ENCODE results near the gene OR12D2. TPM values are rescaled to one million over a fixed set of nuclear protein-coding genes. Genes with fewer than 3 reads are reported as not detected.
"Not testable (repeated sequence)": the region's sequence is repeated elsewhere in the genome, so short reads cannot be mapped to it uniquely, and the experiment has no call there.

The OR12D2 gene, protein sequence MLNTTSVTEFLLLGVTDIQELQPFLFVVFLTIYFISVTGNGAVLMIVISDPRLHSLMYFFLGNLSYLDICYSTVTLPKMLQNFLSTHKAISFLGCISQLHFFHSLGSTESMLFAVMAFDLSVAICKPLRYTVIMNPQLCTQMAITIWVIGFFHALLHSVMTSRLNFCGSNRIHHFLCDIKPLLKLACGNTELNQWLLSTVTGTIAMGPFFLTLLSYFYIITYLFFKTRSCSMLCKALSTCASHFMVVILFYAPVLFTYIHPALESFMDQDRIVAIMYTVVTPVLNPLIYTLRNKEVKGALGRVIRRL
- total RNA-seq, result under 1 TPM in 1 of 7 donors, not detected in 6; 0.24 TPM
- not detected for polyA plus RNA-seq
- long read RNA-seq, donor 1, result 0 reads
- long read RNA-seq, donor 2, result 0 reads
- long read RNA-seq, donor 3, result 0 reads

DNA sequence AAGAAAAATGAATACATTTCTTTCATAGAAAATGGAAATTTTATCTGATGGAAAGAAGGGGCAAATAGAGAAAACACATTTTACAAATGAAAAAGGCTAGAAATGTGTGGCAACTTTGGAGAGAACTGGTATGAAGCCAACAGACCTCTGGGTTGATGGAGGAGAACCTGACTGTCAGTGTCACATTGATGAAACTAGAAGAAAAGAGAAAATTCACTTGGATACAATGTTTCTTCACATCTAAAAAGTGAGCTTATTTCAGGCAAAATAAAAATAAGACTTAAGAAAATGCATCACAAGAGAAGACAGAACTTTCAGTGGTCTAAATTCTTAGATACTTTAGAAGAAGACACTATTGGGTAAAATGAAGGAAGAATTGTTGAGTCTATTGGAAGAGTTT, at the start of gene OR12D2:
Gene OR12D2, plus strand, starts transcription at position 301 of the 400 bp plus-strand sequence. CDS start 1,069 bp downstream, outside the sequence.
- intact Hi-C loops (cut with DNase I), result loop anchor here in 1 of 4 donors (2.0 kb wide), 1 partner anchor 61 kb away; the partner anchor contains the start of genes OR11A1 and OR2H1
- H3K36me3 ChIP-seq, result no peaks in the 10 kb centered on the region
- no peak within 1 kb of the TSS for H3K4me3 ChIP-seq
- no peak for DNase-seq
- no peaks in the 10 kb centered on the region for H3K27me3 ChIP-seq
- no peak for TF ChIP-seq POLR2A (IDR thresholded peaks at IDR 0.05)
- no peak for TF ChIP-seq EP300 (IDR thresholded peaks at IDR 0.05)
- TF ChIP-seq, protein P1, sequence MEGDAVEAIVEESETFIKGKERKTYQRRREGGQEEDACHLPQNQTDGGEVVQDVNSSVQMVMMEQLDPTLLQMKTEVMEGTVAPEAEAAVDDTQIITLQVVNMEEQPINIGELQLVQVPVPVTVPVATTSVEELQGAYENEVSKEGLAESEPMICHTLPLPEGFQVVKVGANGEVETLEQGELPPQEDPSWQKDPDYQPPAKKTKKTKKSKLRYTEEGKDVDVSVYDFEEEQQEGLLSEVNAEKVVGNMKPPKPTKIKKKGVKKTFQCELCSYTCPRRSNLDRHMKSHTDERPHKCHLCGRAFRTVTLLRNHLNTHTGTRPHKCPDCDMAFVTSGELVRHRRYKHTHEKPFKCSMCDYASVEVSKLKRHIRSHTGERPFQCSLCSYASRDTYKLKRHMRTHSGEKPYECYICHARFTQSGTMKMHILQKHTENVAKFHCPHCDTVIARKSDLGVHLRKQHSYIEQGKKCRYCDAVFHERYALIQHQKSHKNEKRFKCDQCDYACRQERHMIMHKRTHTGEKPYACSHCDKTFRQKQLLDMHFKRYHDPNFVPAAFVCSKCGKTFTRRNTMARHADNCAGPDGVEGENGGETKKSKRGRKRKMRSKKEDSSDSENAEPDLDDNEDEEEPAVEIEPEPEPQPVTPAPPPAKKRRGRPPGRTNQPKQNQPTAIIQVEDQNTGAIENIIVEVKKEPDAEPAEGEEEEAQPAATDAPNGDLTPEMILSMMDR (IDR thresholded peaks at IDR 0.05), result no peak
- H3K4me1 ChIP-seq (ENCODE audit: insufficient read depth), result no peaks in the 10 kb centered on the region
- H3K27ac ChIP-seq, result no peak within 1 kb of the TSS
- H3K9me3 ChIP-seq, result no peaks in the 10 kb centered on the region

DNA sequence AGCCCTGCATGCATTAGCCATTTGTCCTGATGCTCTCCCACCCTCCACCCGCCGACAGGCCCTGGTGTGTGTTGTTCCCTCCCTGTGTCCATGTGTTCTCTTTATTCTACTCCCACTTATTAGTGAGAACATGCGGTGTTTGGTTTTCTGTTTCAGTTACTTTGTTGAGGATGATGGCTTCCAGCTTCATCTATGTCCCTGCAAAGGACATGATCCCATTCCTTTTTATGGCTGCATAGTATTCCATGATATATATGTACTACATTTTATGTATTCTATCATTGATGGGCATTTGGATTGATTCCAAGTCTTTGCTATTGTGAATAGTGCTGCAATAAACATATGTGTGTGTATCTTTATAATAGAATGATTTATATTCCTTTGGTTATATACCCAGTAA, 46.1 kb upstream of the OR12D2 start:
- 88 to 94% (median 89%) methylated on average over 3 of the region's 3 CpGs for WGBS, 3 donors
- H3K4me1 ChIP-seq (ENCODE audit: insufficient read depth); H3K27ac ChIP-seq; H3K27me3 ChIP-seq; H3K36me3 ChIP-seq; H3K4me3 ChIP-seq; DNase-seq; intact Hi-C loops (cut with DNase I); H3K9me3 ChIP-seq: not testable (repeated sequence)

DNA sequence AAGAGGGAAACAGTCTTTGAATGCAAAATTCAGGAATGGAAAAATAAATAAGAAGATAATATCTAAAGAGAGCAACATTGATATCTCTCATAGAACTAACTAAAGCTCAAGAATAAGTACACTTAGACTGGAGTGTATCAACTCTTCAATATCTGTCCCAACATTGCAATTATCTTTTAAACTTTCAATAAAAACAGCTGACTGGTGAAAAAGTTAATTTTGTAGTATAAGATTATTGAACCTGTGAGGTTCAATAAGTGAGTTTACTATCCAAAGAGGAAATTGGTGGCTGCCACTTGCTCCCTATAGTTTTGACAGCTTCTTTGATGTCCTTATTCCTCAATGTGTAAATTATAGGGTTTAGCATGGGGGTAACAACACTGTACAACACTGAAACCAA, 40.5 kb upstream of the OR12D2 start:
- no peaks in the 10 kb centered on the region for H3K9me3 ChIP-seq
- H3K27me3 ChIP-seq, result no peaks in the 10 kb centered on the region
- intact Hi-C loops (cut with DNase I), result no loop called here
- TF ChIP-seq EP300 (IDR thresholded peaks at IDR 0.05), result no peak
- no peaks in the 10 kb centered on the region for H3K4me1 ChIP-seq (ENCODE audit: insufficient read depth)
- H3K27ac ChIP-seq, result no peak overlapping the region
- no peak overlapping the region for H3K4me3 ChIP-seq
- no peak for DNase-seq
- H3K36me3 ChIP-seq, result no peaks in the 10 kb centered on the region

DNA sequence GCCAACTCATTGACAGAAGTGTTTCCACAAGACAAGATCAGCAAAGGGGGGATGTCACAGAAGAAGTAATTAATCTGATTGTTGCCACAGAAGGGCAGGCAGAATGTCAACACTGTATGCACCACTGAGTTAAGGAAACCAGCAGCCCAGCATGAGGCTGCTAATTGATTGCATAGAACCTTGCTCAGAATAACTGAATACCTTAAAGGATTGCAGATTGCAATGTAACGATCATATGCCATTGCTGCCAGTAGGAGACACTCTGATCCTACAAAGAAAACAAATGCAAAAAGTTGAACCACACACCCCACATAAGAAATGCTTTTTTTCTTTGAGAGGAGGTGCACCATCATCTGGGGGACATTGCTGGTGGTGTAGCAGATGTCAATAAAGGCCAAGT, 39.8 kb upstream of the OR12D2 start:
- Histone ChIP-seq H3K36me3 (no peaks in the 10 kb centered on the region), H3K27ac (no peak overlapping the region), H3K27me3 (no peaks in the 10 kb centered on the region), H3K9me3 (no peaks in the 10 kb centered on the region), H3K4me1 (ENCODE audit: insufficient read depth) (no peaks in the 10 kb centered on the region), H3K4me3 (no peak overlapping the region)
- no peak for DNase-seq
- intact Hi-C loops (cut with DNase I), result no loop called here
- TF ChIP-seq, protein P1 (IDR thresholded peaks at IDR 0.05), result no peak
- TF ChIP-seq POLR2A (IDR thresholded peaks at IDR 0.05), result no peak
- TF ChIP-seq EP300 (IDR thresholded peaks at IDR 0.05), result no peak
- WGBS, 3 donors, result 39 to 62% (median 53%) methylated on average over 1 of the region's 1 CpG

DNA sequence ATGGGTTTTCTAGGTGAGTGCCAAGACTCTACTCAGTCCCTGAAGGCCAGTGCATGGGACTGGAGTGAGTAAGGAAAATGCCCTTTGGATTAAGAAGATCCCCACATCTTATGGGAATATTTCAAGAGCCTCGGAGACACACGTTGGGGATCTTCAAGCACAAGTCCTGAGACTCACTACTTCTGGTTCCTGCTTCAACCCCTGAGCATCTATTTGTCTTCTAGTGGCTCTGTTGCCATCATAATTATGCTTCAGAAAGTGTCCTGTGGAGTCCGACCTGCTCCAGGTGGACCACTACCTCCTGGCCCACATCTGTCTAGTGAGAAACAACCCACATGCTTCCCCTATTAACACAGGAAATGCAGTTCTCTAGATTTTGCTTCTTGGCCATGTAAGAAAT, 26.7 kb upstream of the OR12D2 start, which contains the start of gene OR5V1:
Gene OR5V1, minus strand, starts transcription at position 101 of the 400 bp plus-strand sequence. CDS start 12,670 bp downstream, outside the sequence.
- DNase-seq, result no peak
- Histone ChIP-seq H3K9me3 (no peaks in the 10 kb centered on the region), H3K36me3 (no peaks in the 10 kb centered on the region), H3K27ac (no peak within 1 kb of the TSS), H3K4me3 (no peak within 1 kb of the TSS), H3K27me3 (no peaks in the 10 kb centered on the region), H3K4me1 (ENCODE audit: insufficient read depth) (no peaks in the 10 kb centered on the region)
- TF ChIP-seq POLR2A (IDR thresholded peaks at IDR 0.05) (no peak), EP300 (IDR thresholded peaks at IDR 0.05) (no peak)
- TF ChIP-seq, protein P1 (IDR thresholded peaks at IDR 0.05), result no peak
- intact Hi-C loops (cut with DNase I), result no loop called here
- 75 to 85% (median 76%) methylated on average over 3 of the region's 3 CpGs for WGBS, 3 donors

All from ovary (tissue), 10 donors.